ENCODE data around the gene KATNB1.
"Not testable (repeated sequence)": the region's sequence is repeated elsewhere in the genome, so short reads cannot be mapped to it uniquely, and the experiment has no call there.

Gene KATNB1

GRCh38 chr16:57773019-57773418 is 37.4 kb downstream of the KATNB1 start:
- no peak for DNase-seq (ENCODE audit: low read depth)

- no peak for DNase-seq (ENCODE audit: low read depth)
These were observed 38.2 kb downstream of the KATNB1 start for GRCh38 chr16:57773655-57774295.

GRCh38 chr16:57774705-57775285 is 39.2 kb downstream of the KATNB1 start:
- no peak for DNase-seq (ENCODE audit: low read depth)

- DNase-seq (ENCODE audit: low read depth): no peak
These were observed 40.3 kb downstream of the KATNB1 start for GRCh38 chr16:57775661-57776469.

- no peak for DNase-seq (ENCODE audit: low read depth)
These were observed 43.1 kb downstream of the KATNB1 start for GRCh38 chr16:57778658-57779057.

GRCh38 chr16:57779836-57780235 is 44.3 kb downstream of the KATNB1 start:
- DNase-seq (ENCODE audit: low read depth): not testable (repeated sequence)

- DNase-seq (ENCODE audit: low read depth): no peak
These were observed 45.8 kb downstream of the KATNB1 start for GRCh38 chr16:57781349-57781740.

GRCh38 chr16:57781741-57782606 is 46.4 kb downstream of the KATNB1 start:
- DNase-seq (ENCODE audit: low read depth): no peak

- DNase-seq (ENCODE audit: low read depth): not testable (repeated sequence)
These were observed 47.1 kb downstream of the KATNB1 start for GRCh38 chr16:57782607-57783055.

DNA sequence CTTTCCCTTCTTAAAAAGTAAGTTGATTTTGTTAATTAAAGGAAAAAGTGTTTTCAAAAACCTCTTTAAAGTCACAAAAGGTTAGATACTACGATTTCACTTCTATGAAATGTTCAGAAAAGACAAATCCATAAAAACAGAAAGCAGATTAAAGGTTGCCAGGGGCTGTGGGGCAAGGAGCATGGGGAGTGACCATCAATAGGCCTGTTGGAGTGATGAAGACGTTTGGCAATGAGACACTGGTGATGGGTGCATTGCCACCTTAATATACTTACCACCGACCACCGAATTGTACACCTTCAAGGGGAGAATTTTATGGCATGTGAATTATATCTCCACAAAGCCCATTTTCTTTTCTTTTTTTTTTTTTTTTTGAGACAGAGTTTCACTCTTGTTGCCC is 47.5 kb downstream of the KATNB1 start:
- no peak for DNase-seq (ENCODE audit: low read depth)

DNA sequence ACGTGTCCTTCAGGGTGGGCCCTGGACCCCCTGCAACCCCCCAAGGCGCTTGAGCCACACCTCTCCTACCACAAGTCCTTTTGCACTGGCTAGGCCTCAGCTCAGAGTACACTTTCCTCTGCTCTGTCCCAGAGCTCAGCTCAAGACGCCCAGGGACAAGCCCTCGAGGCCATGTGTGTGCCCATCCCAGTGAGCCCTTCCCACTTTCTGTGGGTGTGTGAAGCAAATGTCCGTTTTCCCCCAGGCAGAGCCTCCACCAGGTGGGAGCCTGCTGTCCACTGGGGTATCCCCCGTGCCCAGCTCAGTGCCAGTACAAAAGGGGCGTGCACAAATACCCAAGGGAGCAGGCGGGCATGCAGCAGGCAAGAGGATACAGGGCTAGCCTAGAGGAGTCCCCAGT is 48.3 kb downstream of the KATNB1 start:
- no peak for DNase-seq (ENCODE audit: low read depth)

- DNase-seq (ENCODE audit: low read depth): no peak
These were observed 48.8 kb downstream of the KATNB1 start for GRCh38 chr16:57784334-57784733.

- no peak for DNase-seq (ENCODE audit: low read depth)
These were observed 49.8 kb downstream of the KATNB1 start for GRCh38 chr16:57785385-57785784.

- no peak for DNase-seq (ENCODE audit: low read depth)
These were observed 50.4 kb downstream of the KATNB1 start for GRCh38 chr16:57785924-57786323.

DNA sequence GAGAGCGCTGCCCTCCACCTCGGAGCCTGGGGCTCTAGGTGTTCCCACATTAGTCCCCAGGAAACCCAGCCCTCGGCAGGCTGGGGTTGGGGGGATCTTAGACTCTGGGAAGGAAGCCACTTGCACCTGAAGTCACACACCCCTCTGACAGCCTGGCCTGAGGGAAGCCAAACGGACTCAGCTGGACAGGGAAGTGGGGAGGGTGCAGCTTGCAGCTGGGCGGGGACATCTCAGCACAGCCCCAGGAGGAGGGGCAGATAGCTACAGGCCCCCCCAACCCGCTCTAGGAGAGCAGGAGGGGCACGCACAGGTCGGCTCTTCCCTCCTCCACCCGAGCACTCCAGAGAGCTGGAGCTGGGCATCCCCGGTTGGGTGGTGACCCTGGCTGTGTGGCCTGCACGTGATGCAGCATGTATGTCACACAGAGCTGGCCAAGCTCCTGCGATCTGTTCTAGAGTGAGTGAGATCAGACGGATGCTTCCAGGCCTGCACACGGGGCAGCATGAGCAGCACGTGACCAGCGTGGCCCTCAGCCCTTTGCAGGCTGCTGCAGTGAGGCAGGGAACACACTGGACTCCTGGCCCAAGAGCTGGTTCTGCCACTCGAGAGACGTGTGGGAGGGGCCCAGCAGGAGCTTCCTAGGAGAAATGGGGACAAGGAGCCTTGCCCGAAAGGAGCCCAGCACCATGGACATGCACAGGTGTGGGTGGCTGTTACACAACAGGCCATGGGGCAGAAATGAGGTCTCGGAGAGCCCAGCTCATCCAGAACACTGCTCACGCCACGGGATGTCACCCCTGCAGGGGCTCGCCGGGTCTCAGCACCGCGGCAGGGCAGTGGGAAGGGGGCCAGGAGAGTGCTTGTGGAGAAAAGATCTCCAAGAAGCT is 51.3 kb downstream of the KATNB1 start:
- DNase-seq (ENCODE audit: low read depth): no peak

DNA sequence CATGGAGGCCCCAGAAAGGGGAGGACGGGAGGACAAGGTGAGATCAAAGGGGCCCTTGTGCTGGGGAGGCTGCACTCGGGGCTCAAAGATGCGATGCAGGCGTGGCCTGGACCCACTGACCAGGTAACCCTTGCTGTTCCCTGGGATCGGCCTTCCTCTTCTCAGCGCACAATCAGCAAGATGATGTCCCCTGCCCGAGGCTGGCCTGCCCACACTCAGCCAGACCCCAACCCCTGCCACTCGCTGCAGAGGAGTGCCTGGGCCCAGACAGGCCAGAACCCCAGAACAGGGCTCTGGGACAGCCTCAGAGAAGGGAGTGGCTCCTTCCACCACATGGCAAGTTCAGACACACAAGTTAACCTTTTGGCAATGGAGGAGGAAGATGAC is 51.9 kb downstream of the KATNB1 start:
- no peak for DNase-seq (ENCODE audit: low read depth)

GRCh38 chr16:57788252-57788841 is 52.8 kb downstream of the KATNB1 start:
- no peak for DNase-seq (ENCODE audit: low read depth)

- DNase-seq (ENCODE audit: low read depth): no peak
These were observed 53.4 kb downstream of the KATNB1 start for GRCh38 chr16:57788951-57789350.

GRCh38 chr16:57791195-57791892 is 55.8 kb downstream of the KATNB1 start:
- no peak for DNase-seq (ENCODE audit: low read depth)

DNA sequence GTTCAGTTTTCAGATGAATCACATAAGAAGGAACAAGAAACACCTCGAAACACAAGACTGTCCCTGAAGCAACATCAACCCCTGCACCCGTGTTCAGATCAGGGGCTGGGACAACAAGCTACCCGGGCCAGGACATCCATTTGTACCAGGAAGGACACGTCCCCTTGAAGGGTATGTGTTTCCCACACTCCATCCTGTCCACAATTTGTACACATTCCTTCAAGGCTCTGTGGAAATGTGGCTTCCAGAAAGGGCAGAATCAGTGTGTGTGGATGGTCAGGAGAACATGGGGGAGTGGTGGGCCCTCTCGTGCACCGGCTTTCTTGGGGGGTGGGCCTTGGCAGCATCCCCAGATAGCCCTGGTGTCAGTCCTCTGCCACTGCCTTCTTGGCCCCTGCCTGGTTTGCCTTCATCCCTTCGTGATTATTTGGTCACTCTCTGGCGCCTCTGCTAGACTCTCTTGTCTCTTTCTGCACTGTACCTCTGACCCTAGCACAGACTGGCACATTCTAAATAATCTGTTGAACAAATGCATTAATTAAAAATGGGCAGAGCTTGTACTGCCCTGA is 56.4 kb downstream of the KATNB1 start:
- no peak for DNase-seq (ENCODE audit: low read depth)
